H1 (cell line): ENCODE measurements around the gene MKI67. TPM values are rescaled to one million over a fixed set of nuclear protein-coding genes. Genes with fewer than 3 reads are reported as not detected.

Experiments
- CTCF ChIA-PET: fragments of 300-600 bp; sonication (Branson Sonifier 250); formaldehyde crosslinking; loops from one replicate; lab custom pipeline; 2021; ENCODE audit not compliant: partially characterized antibody; lab: Charles Lee
- POLR2A ChIA-PET: fragments of 300-600 bp; sonication (Branson Sonifier 250); formaldehyde crosslinking; loops from one replicate; lab custom pipeline; 2021; ENCODE audit warnings: inconsistent platforms; ENCODE audit not compliant: partially characterized antibody; lab: Charles Lee
- DNase-seq, 2 experiments: peaks; one replicate each; pipeline versions ENCODE4 v3.0.0 to v3.0.0-alpha.2; 2010 to 2022; ENCODE audit warnings: low spot score in 2 of 2, low read depth in 1 of 2, mixed read lengths in 1 of 2
- FAIRE-seq: peaks from 2 replicates; lab custom pipeline; 2011; peaks lifted over from hg19 to GRCh38; lab: Jason Lieb, UNC
- H2AFZ ChIP-seq: 2 replicates; pipeline ENCODE4 v1.8.1; 2012; ENCODE audit warnings: low read length, inconsistent platforms
- H2AK5ac ChIP-seq: 2 replicates; pipeline ENCODE4 v1.6.1; 2013; ENCODE audit warnings: low read depth, low read length
- H2BK120ac ChIP-seq: replicated peaks from 2 replicates; pipeline ENCODE3; 2013; ENCODE audit warnings: low read depth, low read length, inconsistent platforms
- H2BK12ac ChIP-seq: 2 replicates; pipeline ENCODE4 v1.6.1; 2013; ENCODE audit warnings: low read depth, low read length
- H2BK15ac ChIP-seq: 2 replicates; pipeline ENCODE4 v1.6.1; 2013; ENCODE audit warnings: low read length
- H2BK20ac ChIP-seq: 2 replicates; pipeline ENCODE4 v1.6.1; 2013; ENCODE audit warnings: low read length
- H2BK5ac ChIP-seq: 2 replicates; pipeline ENCODE4 v1.6.1; 2013; ENCODE audit warnings: low read depth, low read length
- H3K14ac ChIP-seq: 2 replicates; pipeline ENCODE4 v1.6.1; 2013; ENCODE audit warnings: inconsistent platforms; ENCODE audit not compliant: insufficient read length
- H3K18ac ChIP-seq: 2 replicates; pipeline ENCODE4 v1.6.1; 2013; ENCODE audit warnings: low read length; ENCODE audit errors: extremely low read depth
- H3K23ac ChIP-seq: 2 replicates; pipeline ENCODE4 v1.6.1; 2013; ENCODE audit warnings: inconsistent platforms; ENCODE audit not compliant: insufficient read length
- H3K23me2 ChIP-seq: 2 replicates; pipeline ENCODE4 v1.6.1; 2013; ENCODE audit warnings: low read depth, low read length
- H3K27ac ChIP-seq: 2 replicates; pipeline ENCODE4 v1.6.1; 2011; ENCODE audit warnings: low read depth, low read length, inconsistent platforms
- H3K27me3 ChIP-seq, 4 experiments: replicated peaks in 1 of 4; 1 replicate in 1 of 4; 2 replicates in 3 of 4; pipeline versions ENCODE4 v1.6.1 to v1.8.1; 2011 to 2013; ENCODE audit warnings: low read length in 3 of 4, mild to moderate bottlenecking in 3 of 4, inconsistent platforms in 2 of 4, mixed read lengths in 2 of 4, moderate library complexity in 1 of 4; ENCODE audit not compliant: control insufficient read depth in 3 of 4, insufficient read depth in 3 of 4; ENCODE audit errors: extremely low read depth in 1 of 4
- H3K36me3 ChIP-seq, 4 experiments: 2 replicates each; pipeline versions ENCODE4 v1.6.1 to v1.8.1; 2011 to 2013; ENCODE audit warnings: mild to moderate bottlenecking in 4 of 4, low read length in 3 of 4, moderate library complexity in 2 of 4, control low read depth in 1 of 4, inconsistent platforms in 1 of 4; ENCODE audit not compliant: insufficient read depth in 4 of 4, control insufficient read depth in 2 of 4
- H3K4ac ChIP-seq: replicated peaks from 2 replicates; pipeline ENCODE3; 2013; ENCODE audit warnings: low read length, low read depth, mixed read lengths, inconsistent platforms; ENCODE audit not compliant: insufficient read length
- H3K4me1 ChIP-seq, 4 experiments: replicated peaks in 1 of 4; 1 replicate in 1 of 4; 2 replicates in 3 of 4; pipeline versions ENCODE4 v1.6.1 to v1.8.1; 2011 to 2013; ENCODE audit warnings: low read length in 3 of 4, inconsistent platforms in 2 of 4, mixed read lengths in 1 of 4; ENCODE audit not compliant: insufficient read depth in 4 of 4, control insufficient read depth in 3 of 4
- H3K4me2 ChIP-seq, 2 experiments: 2 replicates each; pipeline versions ENCODE4 v1.6.1 to v1.8.1; 2011 to 2013; ENCODE audit warnings: low read depth in 2 of 2, low read length in 2 of 2, control low read depth in 1 of 2, inconsistent platforms in 1 of 2, mild to moderate bottlenecking in 1 of 2; ENCODE audit not compliant: insufficient read depth in 1 of 2
- H3K4me3 ChIP-seq, 4 experiments: fragments of 200-600, 300-600 bp in 1 of 4; sonication (generic), shearing (Covaris generic), sonication (Bioruptor Twin) in 1 of 4; 2 replicates each; pipeline versions ENCODE4 v1.5.1 to v1.8.1; 2011 to 2016; ENCODE audit warnings: low read length in 4 of 4, low read depth in 3 of 4, control low read depth in 2 of 4, inconsistent platforms in 2 of 4, mild to moderate bottlenecking in 2 of 4, mixed read lengths in 1 of 4, moderate library complexity in 1 of 4; ENCODE audit not compliant: insufficient read depth in 2 of 4; ENCODE audit errors: extremely low read depth in 1 of 4
- H3K56ac ChIP-seq: replicated peaks from 2 replicates; pipeline ENCODE3; 2013; ENCODE audit warnings: low read depth, mild to moderate bottlenecking, mixed read lengths, low read length, inconsistent platforms; ENCODE audit not compliant: insufficient read length
- H3K79me1 ChIP-seq: 2 replicates; pipeline ENCODE4 v1.6.1; 2013; ENCODE audit warnings: low read depth, low read length, control low read depth
- H3K79me2 ChIP-seq, 2 experiments: 2 replicates each; pipeline versions ENCODE4 v1.6.1 to v1.8.1; 2012 to 2013; ENCODE audit warnings: low read length in 2 of 2, mild to moderate bottlenecking in 2 of 2, inconsistent platforms in 1 of 2; ENCODE audit not compliant: insufficient read depth in 2 of 2, control insufficient read depth in 1 of 2
- H3K9ac ChIP-seq, 4 experiments: replicated peaks in 1 of 4; 1 replicate in 1 of 4; 2 replicates in 3 of 4; pipeline versions ENCODE4 v1.6.1 to v1.8.1; 2011 to 2013; ENCODE audit warnings: low read depth in 3 of 4, low read length in 3 of 4, control low read depth in 2 of 4, mild to moderate bottlenecking in 2 of 4, moderate library complexity in 2 of 4, inconsistent platforms in 1 of 4; ENCODE audit errors: extremely low read depth in 1 of 4
- H3K9me3 ChIP-seq, 2 experiments: 2 replicates each; pipeline versions ENCODE4 v1.6.1 to v1.8.1; 2012 to 2013; ENCODE audit warnings: mild to moderate bottlenecking in 2 of 2, moderate library complexity in 2 of 2, control low read depth in 1 of 2, inconsistent platforms in 1 of 2, low read depth in 1 of 2, low read length in 1 of 2, mixed read lengths in 1 of 2; ENCODE audit not compliant: insufficient read depth in 2 of 2
- H4K20me1 ChIP-seq, 2 experiments: replicated peaks in 1 of 2; 2 replicates each; pipeline versions ENCODE3 to v1.8.1; 2011 to 2013; ENCODE audit warnings: inconsistent platforms in 2 of 2, low read length in 2 of 2, mild to moderate bottlenecking in 1 of 2; ENCODE audit not compliant: insufficient read depth in 2 of 2, control insufficient read depth in 1 of 2
- H4K5ac ChIP-seq: 2 replicates; pipeline ENCODE4 v1.6.1; 2013; ENCODE audit warnings: low read length, low read depth, mixed read lengths, inconsistent platforms; ENCODE audit not compliant: insufficient read length
- H4K8ac ChIP-seq: 2 replicates; pipeline ENCODE4 v1.8.0; 2013; ENCODE audit warnings: mild to moderate bottlenecking, moderate library complexity, low read length, inconsistent platforms; ENCODE audit not compliant: insufficient read depth; ENCODE audit errors: extremely low read depth
- H4K91ac ChIP-seq: replicated peaks from 2 replicates; pipeline ENCODE3; 2013; ENCODE audit warnings: low read length, mixed read lengths, inconsistent platforms; ENCODE audit not compliant: insufficient read length
- KDM1A ChIP-seq: fragments of 200-600, 300-600 bp; sonication (generic); IDR thresholded peaks from 2 replicates; pipeline ENCODE4 v1.7.1; 2016; ENCODE audit warnings: mild to moderate bottlenecking, low read length, borderline replicate concordance
- MAX ChIP-seq: IDR thresholded peaks from 2 replicates; pipeline ENCODE4 v1.6.1; 2012; ENCODE audit warnings: inconsistent platforms
- NANOG ChIP-seq: IDR thresholded peaks from 2 replicates; pipeline ENCODE4 v1.6.1; 2011; ENCODE audit warnings: low read length, low read depth, mild to moderate bottlenecking, inconsistent platforms; ENCODE audit not compliant: insufficient read depth, poor library complexity, severe bottlenecking
- RBBP5 ChIP-seq: IDR thresholded peaks from 2 replicates; pipeline ENCODE4 v1.7.1; 2012; ENCODE audit warnings: low read depth, mild to moderate bottlenecking, inconsistent platforms, low read length, moderate library complexity, borderline replicate concordance
- SP1 ChIP-seq: IDR thresholded peaks from 2 replicates; pipeline ENCODE4 v1.6.1; 2011; ENCODE audit warnings: low read depth, low read length
- TAF1 ChIP-seq: IDR thresholded peaks from 2 replicates; pipeline ENCODE4 v1.6.1; 2011; ENCODE audit warnings: mild to moderate bottlenecking, low read depth, low read length
- TBP ChIP-seq: IDR thresholded peaks from 2 replicates; pipeline ENCODE4 v1.6.1; 2011; ENCODE audit warnings: low read depth, low read length, improper control_type of control experiment
- TCF12 ChIP-seq: IDR thresholded peaks from 2 replicates; pipeline ENCODE4 v1.6.1; 2011; ENCODE audit warnings: low read depth, mild to moderate bottlenecking, low read length
- ZNF274 ChIP-seq: IDR thresholded peaks from 2 replicates; pipeline ENCODE4 v1.7.0; 2012; ENCODE audit warnings: low read length, borderline replicate concordance; ENCODE audit errors: extremely low read depth
- WGBS, 2 experiments: shearing (Covaris generic) in 1 of 2; methylation state at CpG; one replicate each; pipeline versions ENCODE4 v1.1.6 to v1.1.7; 2013 to 2015; ENCODE audit warnings: low lambda C conversion rate in 2 of 2, mixed read lengths in 2 of 2, inconsistent platforms in 1 of 2, low coverage in 1 of 2, missing lambda C conversion rate in 1 of 2; ENCODE audit not compliant: insufficient replicate concordance in 2 of 2, insufficient coverage in 1 of 2, insufficient read length in 1 of 2; ENCODE audit errors: extremely low coverage in 1 of 2, missing lambda C conversion rate in 1 of 2; 5-methylcytosine and 5-hydroxymethylcytosine counted together
- polyA plus RNA-seq, 7 experiments: library from polyadenylated mRNA; depleted of rRNA in 3 of 7; stranded (reverse) in 5 of 7; unstranded in 2 of 7; fragments of >200 nt in 5 of 7; fragments of 200-250 nt in 2 of 7; gene quantifications; 1 replicate in 5 of 7; 2 replicates in 1 of 7; 4 replicates in 1 of 7; pipeline versions ENCODE4 v1.2.1 to v1.2.3, GENCODE V29; 2011 to 2013; ENCODE audit warnings: missing spikeins in 2 of 7, mixed read lengths in 2 of 7
- total RNA-seq: library from RNA; stranded (reverse); fragmentation: NEBNext Ultra II Directional; extraction: Animal tissue kit (Norgen Biotek cat#: 25700); gene quantifications from 2 replicates; pipeline ENCODE4 v1.2.1, GENCODE V29; 2021

The MKI67 gene
- total and polyA plus RNA-seq, 2 of the 8 experiments (the other 6 are each of a cell fraction or from before 2014, with no cell fraction given) = 15.8 to 85.1 TPM

GRCh38 chr10:128071417-128071782 lies 54.8 kb downstream of the MKI67 start:
- Histone ChIP-seq H4K20me1 (peaks cover 0 to 7% of the 10 kb centered on the region in 2 experiments), H3K4me3 (no peak overlapping the region), H2BK20ac (no peak overlapping the region), H3K9me3 (no peaks in the 10 kb centered on the region), H3K18ac (no peak overlapping the region), H3K4ac (no peak overlapping the region), H3K23ac (no peak overlapping the region), H4K91ac (no peak overlapping the region), H2BK120ac (no peak overlapping the region), H2BK5ac (no peak overlapping the region), H3K27me3 (0 out of 7 replicates have a peak, but pooled peaks cover 0 to 2% (median 0%) of the 10 kb centered on the region in 4 experiments), H2BK12ac (no peak overlapping the region), H4K8ac (no peak overlapping the region), H3K27ac (no peak overlapping the region), H3K14ac (no peak overlapping the region), H4K5ac (no peak overlapping the region), H3K56ac (no peak overlapping the region), H3K23me2 (peaks cover 8% of the 10 kb centered on the region; the same call in 1 of the 2 replicates), H3K9ac (no peak overlapping the region; a peak in 1 of 7 replicates), H2BK15ac (no peak overlapping the region), H3K4me2 (no peak overlapping the region), H2AK5ac (no peak overlapping the region), H3K36me3 (no peaks in the 10 kb centered on the region), H2AFZ (no peak overlapping the region), H3K79me2 (no peaks in the 10 kb centered on the region), H3K4me1 (peaks cover 0 to 3% (median 0%) of the 10 kb centered on the region in 4 experiments; a peak in 1 of 7 replicates), H3K79me1 (0 out of 2 replicates have a peak, but pooled peaks cover 2% of the 10 kb centered on the region)
- no peak for TF ChIP-seq SP1
- TF ChIP-seq TBP = no peak
- TF ChIP-seq RBBP5 = no peak
- no peak for TF ChIP-seq ZNF274
- no peak for TF ChIP-seq MAX
- TF ChIP-seq KDM1A = no peak
- no peak for TF ChIP-seq NANOG
- no peak for TF ChIP-seq TCF12
- TF ChIP-seq TAF1 = no peak
- 86% methylated on average over 9 of the region's 9 CpGs; no CpG with 5 or more reads in 1 of the 2 experiments for WGBS, 2 experiments
- DNase-seq = no peak
- FAIRE-seq = no peak
- ChIA-PET POLR2A (no interaction called here), CTCF (interaction anchor here (0.7 to 5.4 kb wide), 12 partner anchors 7 to 217 kb away, joined by 3 to 52 read pairs (median 10); partner anchors contain the start of gene PTPRE)
